Measurements from ENCODE around the gene STAT3.

The STAT3 gene

DNA sequence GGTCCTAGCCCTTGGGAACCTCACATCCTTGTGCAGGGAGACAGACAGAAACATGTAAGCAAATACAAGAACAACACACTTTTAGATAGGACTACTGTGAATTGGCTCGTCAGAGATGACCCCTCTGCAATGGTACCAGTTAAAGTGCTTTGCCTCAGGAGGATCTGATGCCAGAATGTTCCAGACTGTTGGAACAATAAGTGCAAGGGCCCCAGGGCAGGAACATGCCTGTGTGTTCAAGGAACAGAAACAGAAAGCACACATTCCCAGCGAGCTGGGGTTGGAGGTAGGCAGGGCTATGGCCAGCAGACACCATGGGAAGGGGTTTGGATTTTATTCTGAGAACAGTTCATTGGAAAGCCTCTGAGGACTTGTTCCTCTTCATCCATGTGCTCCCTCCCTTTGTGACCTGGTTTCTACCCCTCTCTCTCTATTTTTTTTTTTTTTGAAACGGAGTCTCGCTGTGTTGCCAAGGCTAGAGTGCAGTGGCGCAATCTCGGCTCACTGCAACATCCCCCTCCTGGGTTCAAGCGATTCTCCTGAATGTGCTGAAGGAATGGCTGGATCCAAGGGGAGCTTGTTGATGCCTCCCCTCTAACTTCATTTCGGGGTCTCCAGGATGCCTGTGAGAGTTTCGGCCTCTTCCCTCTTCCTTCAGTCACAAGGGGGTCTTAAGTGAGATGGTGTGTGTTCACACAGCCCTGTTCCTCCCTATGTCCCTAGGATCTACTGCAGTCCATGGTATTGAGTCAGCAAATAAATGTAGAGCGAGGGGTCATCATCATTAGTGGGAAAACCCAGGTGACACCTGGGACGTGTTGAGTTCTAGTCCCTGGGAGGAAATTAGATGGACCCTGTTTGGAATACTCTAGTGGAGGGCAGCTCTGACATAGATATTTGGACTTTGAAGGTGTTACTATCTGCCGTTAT is 93.5 kb downstream of the STAT3 start:
- DNase-seq: no peak

DNA sequence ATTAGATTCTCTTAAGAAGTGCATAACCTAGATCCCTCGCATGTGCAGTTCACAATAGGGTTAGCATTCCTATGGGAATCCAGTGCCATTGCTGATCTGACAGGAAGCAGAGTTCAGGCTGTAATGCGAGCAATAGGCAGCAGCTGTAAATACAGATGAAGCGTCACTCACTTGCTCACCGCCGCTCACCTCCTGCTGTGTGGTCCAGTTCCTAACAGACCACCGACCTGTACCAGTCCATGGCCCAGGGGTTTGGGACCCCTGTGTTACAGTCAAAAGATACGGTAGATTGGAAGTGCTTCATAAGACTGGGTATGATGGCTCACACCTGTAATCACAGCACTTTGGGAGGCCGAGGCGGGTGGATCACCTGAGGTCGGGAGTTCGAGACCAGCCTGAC is 97.1 kb downstream of the STAT3 start:
- DNase-seq: no peak

GRCh38 chr17:42290577-42290976 is 97.7 kb downstream of the STAT3 start:
- no peak for DNase-seq

GRCh38 chr17:42289611-42290181 is 98.5 kb downstream of the STAT3 start:
- DNase-seq: no peak

GRCh38 chr17:42288803-42289610 is 99.2 kb downstream of the STAT3 start:
- DNase-seq: peak; percentile 23

- DNase-seq: peak; percentile 37
These were observed 100.1 kb downstream of the STAT3 start, which contains the start of gene STAT5A for GRCh38 chr17:42287977-42288802. TSS of gene STAT5A (plus strand) at chr17:42288498. CDS start at chr17:42289412, 914 bp downstream.

DNA sequence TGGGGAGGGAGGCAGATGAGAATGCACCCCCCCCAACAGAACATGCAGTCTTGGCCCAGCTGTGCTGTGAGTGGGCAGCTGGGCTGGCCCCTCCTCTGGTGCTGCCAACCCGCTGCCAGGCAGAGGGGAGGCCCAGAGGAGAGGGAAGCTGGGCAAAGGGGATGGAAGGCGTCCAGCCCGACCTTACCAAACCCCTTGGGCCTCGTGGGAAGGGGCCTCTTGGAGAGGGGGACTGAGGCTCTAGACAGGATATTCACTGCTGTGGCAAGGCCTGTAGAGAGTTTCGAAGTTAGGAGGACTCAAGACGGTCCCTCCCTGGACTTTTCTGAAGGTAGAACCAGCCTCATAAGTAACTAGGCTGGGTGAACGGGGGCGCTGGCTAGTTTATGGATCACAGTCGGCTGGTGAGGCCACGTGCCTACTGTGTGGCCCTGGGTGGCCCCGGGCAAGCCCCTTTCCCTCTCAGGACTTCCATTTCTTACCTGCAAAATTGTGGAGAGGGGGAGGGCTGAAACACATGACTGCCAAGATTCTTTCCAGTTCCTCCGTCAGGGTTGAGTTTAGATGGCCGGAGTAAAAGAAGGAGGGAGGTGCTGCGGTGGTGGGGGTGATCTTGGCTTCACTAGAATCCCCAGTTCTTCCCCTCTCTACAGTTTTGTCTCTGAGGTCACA is 100.8 kb downstream of the STAT3 start:
- DNase-seq: no peak

GRCh38 chr17:42286411-42287221 is 101.6 kb downstream of the STAT3 start:
- no peak for DNase-seq

- no peak for DNase-seq
These were observed 102.7 kb downstream of the STAT3 start for GRCh38 chr17:42285346-42286050.

DNA sequence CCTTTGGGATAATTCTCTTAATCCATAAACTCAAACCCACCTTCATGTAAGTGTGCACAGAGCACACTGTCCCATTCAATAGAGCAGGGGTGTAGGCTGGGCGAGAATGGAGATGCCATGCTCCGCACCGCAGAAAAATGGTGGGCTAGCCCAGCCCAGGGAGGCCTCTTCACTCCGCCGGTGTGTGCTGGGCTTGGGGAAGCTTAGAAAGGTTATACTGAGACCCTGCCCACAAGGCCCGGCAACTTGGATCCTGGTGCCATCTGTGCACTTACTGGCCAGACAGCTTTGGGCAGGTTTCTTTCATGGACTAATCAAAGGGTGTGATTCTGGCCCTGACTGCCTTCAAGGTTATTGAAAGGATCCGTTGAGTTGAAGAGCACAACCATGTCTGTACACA is 103.7 kb downstream of the STAT3 start:
- DNase-seq: no peak

DNA sequence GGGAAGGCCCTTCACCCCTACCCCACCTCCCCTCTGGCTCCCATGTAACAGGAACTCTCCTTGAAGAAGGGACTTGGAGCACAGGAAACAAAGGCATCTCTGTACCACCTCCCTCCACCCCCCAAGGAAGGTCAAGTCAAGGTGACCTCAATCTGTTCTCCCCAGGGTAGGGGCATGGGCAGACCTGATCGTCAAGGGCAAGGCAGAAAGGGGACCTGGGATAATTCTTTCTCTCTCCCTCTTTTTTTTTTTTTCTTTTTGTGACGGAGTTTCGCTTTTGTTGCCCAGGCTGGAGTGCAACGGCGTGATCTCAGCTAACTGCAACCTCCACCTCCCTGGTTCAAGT is 104.2 kb downstream of the STAT3 start:
- no peak for DNase-seq

- no peak for DNase-seq
These were observed 104.8 kb downstream of the STAT3 start for GRCh38 chr17:42283241-42284023.

DNA sequence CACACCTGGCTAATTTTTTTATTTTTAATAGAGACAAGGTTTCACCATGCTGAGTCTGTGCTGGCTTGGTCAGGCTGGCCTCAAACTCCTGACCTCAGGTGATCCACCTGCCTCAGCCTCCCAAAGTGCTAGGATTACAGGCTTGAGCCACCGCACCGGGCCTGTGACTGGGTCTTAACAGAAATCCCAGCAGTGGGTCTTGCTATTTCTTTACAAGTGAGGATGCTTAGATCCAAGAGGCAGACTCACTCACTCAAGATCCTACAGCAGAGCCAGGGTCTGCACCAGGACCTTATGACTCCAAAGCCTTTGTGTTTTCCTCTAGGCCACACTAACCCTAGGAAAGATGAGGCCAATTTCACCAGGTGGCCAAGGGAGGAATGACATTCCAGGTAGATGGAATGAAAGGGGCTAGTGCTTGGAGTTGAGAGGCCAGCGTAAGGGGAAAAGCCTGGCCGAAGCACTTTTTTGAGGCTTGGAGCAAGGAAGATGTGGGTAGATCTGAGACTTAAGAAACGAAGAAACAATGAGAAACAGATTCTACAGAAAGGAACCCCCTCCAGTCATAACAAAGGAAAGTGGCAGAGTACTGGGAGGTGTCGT is 105.7 kb downstream of the STAT3 start:
- no peak for DNase-seq

- DNase-seq: no peak
These were observed 106.6 kb downstream of the STAT3 start for GRCh38 chr17:42281571-42282096.

GRCh38 chr17:42279776-42280630 is 108.2 kb downstream of the STAT3 start:
- no peak for DNase-seq

GRCh38 chr17:42277342-42277712 is 110.9 kb downstream of the STAT3 start:
- DNase-seq: no peak

DNA sequence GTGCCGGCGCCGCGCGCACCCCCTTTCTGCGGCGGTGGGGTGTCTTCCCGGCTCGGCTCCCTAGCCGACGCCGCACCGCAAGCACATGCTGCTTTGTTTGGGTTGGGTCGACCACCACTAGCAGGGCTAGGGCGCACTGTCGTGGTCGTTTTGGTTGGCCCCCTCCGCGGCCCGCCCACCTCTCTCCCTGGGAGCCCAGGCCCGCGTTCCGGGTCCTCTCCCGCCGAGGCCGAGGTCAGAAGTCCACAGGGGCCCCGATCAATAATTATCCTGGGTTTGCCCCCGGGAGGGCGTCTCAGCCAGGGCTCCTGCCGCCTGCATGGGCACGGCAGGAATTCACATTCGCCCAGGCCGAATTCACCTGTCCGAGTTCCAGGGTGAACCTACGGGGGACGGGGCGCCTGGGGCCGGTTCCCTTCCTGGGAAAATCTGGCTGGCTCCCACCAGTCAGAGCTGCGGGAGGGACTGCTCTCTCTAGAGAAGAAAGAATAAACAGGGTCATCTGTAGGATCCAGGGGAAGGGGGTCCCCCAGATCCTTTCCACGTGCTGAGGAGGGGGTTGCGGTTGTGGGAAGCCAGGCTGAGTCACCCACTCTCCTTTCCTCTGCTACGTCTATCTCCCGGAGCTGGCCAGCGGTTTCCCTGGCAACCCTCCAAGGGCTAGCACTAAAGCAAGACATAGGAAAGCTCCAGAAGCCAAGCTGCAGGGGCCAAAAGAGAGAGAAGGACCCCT is 111.5 kb downstream of the STAT3 start:
- DNase-seq: no peak

DNA sequence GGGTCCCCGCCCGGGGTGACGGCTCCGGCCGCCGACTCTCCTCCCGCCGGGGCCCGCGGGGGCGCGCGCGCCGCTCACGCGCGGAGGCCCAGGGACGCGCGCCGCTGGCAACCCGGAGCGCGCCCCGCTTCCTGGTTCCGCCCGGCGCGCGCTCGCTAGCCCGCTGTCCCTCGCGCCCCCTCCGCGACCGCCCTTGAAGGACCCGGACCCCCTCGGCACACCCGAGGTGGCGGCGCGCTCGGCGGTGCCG is 112.0 kb downstream of the STAT3 start, which contains the start of gene STAT5B:
TSS of gene STAT5B (minus strand) at position 33 of the 250 bp plus-strand sequence. CDS start 44,264 bp downstream, outside the sequence.
- DNase-seq: peak; percentile 35

All from effector CD8-positive, alpha-beta T cell (primary cell).